Uterus (tissue), 4 donors: ENCODE measurements around the gene HCN4. TPM values are rescaled to one million over a fixed set of nuclear protein-coding genes. Genes with fewer than 3 reads are reported as not detected.

ENCODE experiments used
- DNase-seq, 2 donors: peaks; one replicate each; pipeline ENCODE4 v3.0.0-alpha.2; 2019 to 2020
- H3K27ac ChIP-seq, 2 donors: fragments of 200-600 bp; sonication (generic); 1 replicate in 1 of 2; 2 replicates in 1 of 2; pipeline ENCODE4 v1.5.1; 2016 to 2018
- H3K27me3 ChIP-seq, 2 donors: fragments of 200-600 bp; sonication (generic); one replicate each; pipeline ENCODE4 v1.5.1; 2018 to 2019; ENCODE audit warnings: control low read depth in 1 of 2
- H3K36me3 ChIP-seq, 2 donors: fragments of 200-600 bp; sonication (generic); one replicate each; pipeline ENCODE4 v1.5.1; 2019; ENCODE audit warnings: control low read depth in 1 of 2
- H3K4me1 ChIP-seq, 2 donors: fragments of 200-600 bp; sonication (generic); one replicate each; pipeline ENCODE4 v1.5.1; 2018 to 2019; ENCODE audit warnings: control low read depth in 1 of 2
- H3K4me3 ChIP-seq, 2 donors: fragments of 200-600 bp; sonication (generic); 1 replicate in 1 of 2; 2 replicates in 1 of 2; pipeline ENCODE4 v1.5.1; 2018 to 2019; ENCODE audit warnings: mild to moderate bottlenecking in 1 of 2
- H3K9me3 ChIP-seq, 2 donors: fragments of 200-600 bp; sonication (generic); one replicate each; pipeline ENCODE4 v1.5.1; 2019; ENCODE audit warnings: control low read depth in 1 of 2
- POLR2A ChIP-seq, 2 donors: fragments of 450-650 bp; IDR thresholded peaks; one replicate each; pipeline ENCODE4 v1.6.1; 2016; ENCODE audit warnings: antibody characterized with exemption in 2 of 2, mild to moderate bottlenecking in 1 of 2, moderate library complexity in 1 of 2
- intact Hi-C: fragments of 100-400 bp; cut with DNase I; formaldehyde crosslinking; loops from one replicate; pipeline ENCODE4 v1.15.1; 2023; ENCODE audit warnings: low total_unique reads
- total RNA-seq, 4 donors: library from RNA; depleted of rRNA in 3 of 4; stranded (reverse); fragments of >200 nt in 3 of 4; gene quantifications; one replicate each; pipeline versions ENCODE4 v1.1.0 to v1.2.4, GENCODE V29; 2014 to 2023
- TF ChIP-seq, protein P1 (sequence below), 4 experiments: fragments of 200-600 bp in 2 of 4; fragments of 450-650 bp in 2 of 4; sonication (generic) in 2 of 4; IDR thresholded peaks; one replicate each; pipeline ENCODE4 v1.5.1; 2016 to 2019; ENCODE audit warnings: antibody characterized with exemption in 4 of 4, mild to moderate bottlenecking in 2 of 4, moderate library complexity in 1 of 4
- donor health status: DM: yes; HTN: yes; CAD: no.

Gene HCN4
- total RNA-seq, 4 donors from 2014 or later: 0.07 TPM; not detected in 3

DNA sequence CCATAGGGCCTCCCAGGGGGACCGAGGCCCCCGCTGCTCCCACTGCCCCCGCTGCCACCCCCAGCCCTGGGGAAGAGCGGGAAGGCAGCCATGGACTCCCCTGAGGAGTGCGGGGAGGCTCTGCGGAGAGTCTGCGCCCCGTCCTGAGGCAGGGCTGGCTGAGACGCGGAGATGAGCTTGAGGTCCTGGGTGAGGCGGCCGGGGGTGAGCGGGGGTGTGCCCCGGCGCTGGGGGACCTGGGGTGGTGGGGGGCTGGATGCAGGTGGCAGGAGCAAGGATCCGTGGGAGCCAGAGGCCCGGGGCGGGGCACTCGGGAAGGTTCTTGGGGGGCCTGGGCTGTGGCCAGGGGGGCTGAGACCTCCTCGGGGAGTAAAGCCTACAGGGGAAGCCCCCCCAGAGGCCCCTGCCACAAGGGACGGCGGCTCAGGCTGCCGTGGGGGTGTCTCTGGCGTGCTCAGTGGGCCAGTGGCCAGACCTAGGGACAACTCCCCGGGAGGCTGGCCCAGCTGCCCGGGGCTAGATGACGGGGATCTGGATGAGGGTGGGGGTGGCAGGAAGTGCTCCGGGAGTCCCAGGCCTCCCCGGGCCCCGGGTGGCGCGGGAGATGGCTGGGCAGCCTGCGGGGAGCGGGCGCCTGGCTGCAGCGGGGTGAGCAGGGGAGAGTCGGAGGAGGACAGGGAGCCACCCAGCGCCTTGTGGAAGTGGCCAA is 45.9 kb downstream of the HCN4 start:
- no peak for DNase-seq
- Histone ChIP-seq H3K36me3 (no peaks in the 10 kb centered on the region), H3K4me3 (no peak overlapping the region), H3K9me3 (no peaks in the 10 kb centered on the region), H3K27ac (no peak overlapping the region), H3K27me3 (no peaks in the 10 kb centered on the region), H3K4me1 (no peaks in the 10 kb centered on the region)
- intact Hi-C loops: no loop called here
- no peak for TF ChIP-seq POLR2A (IDR thresholded peaks at IDR 0.05)
- TF ChIP-seq, protein P1, sequence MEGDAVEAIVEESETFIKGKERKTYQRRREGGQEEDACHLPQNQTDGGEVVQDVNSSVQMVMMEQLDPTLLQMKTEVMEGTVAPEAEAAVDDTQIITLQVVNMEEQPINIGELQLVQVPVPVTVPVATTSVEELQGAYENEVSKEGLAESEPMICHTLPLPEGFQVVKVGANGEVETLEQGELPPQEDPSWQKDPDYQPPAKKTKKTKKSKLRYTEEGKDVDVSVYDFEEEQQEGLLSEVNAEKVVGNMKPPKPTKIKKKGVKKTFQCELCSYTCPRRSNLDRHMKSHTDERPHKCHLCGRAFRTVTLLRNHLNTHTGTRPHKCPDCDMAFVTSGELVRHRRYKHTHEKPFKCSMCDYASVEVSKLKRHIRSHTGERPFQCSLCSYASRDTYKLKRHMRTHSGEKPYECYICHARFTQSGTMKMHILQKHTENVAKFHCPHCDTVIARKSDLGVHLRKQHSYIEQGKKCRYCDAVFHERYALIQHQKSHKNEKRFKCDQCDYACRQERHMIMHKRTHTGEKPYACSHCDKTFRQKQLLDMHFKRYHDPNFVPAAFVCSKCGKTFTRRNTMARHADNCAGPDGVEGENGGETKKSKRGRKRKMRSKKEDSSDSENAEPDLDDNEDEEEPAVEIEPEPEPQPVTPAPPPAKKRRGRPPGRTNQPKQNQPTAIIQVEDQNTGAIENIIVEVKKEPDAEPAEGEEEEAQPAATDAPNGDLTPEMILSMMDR (IDR thresholded peaks at IDR 0.05): no peak

GRCh38 chr15:73321496-73322450 is 47.0 kb downstream of the HCN4 start:
- no peak overlapping the region for H3K4me3 ChIP-seq
- intact Hi-C loops: no loop called here
- no peaks in the 10 kb centered on the region for H3K9me3 ChIP-seq
- no peak for DNase-seq
- no peaks in the 10 kb centered on the region for H3K27me3 ChIP-seq
- no peak for TF ChIP-seq POLR2A (IDR thresholded peaks at IDR 0.05)
- TF ChIP-seq, protein P1 (IDR thresholded peaks at IDR 0.05): no peak
- H3K36me3 ChIP-seq: no peaks in the 10 kb centered on the region
- H3K27ac ChIP-seq: no peak overlapping the region
- H3K4me1 ChIP-seq: no peaks in the 10 kb centered on the region

- intact Hi-C loops: no loop called here
- Histone ChIP-seq H3K27me3 (no peaks in the 10 kb centered on the region), H3K36me3 (no peaks in the 10 kb centered on the region), H3K9me3 (no peaks in the 10 kb centered on the region), H3K4me1 (no peaks in the 10 kb centered on the region), H3K27ac (no peak overlapping the region), H3K4me3 (no peak overlapping the region)
- DNase-seq: no peak
- TF ChIP-seq, protein P1 (IDR thresholded peaks at IDR 0.05): no peak
- TF ChIP-seq POLR2A (IDR thresholded peaks at IDR 0.05): no peak
Observed at GRCh38 chr15:73320619-73321180, 48.1 kb downstream of the HCN4 start.

GRCh38 chr15:73319460-73320245 is 49.1 kb downstream of the HCN4 start:
- Histone ChIP-seq H3K4me3 (no peak overlapping the region), H3K36me3 (no peaks in the 10 kb centered on the region), H3K27ac (no peak overlapping the region), H3K4me1 (no peaks in the 10 kb centered on the region), H3K27me3 (no peaks in the 10 kb centered on the region), H3K9me3 (no peaks in the 10 kb centered on the region)
- intact Hi-C loops: no loop called here
- TF ChIP-seq POLR2A (IDR thresholded peaks at IDR 0.05): no peak
- TF ChIP-seq, protein P1 (IDR thresholded peaks at IDR 0.05): no peak
- no peak for DNase-seq
